Liver (tissue), 9 donors: ENCODE results near the gene NGRN. TPM values are rescaled to one million over a fixed set of nuclear protein-coding genes. Genes with fewer than 3 reads are reported as not detected.

ENCODE experiments used
- DNase-seq: peaks from one replicate; pipeline ENCODE4 v3.0.0-alpha.2; 2017; ENCODE audit warnings: low spot score
- H3K27ac ChIP-seq, 2 donors: one replicate each; pipeline ENCODE4 v1.7.0; 2013; ENCODE audit warnings: inconsistent platforms in 2 of 2, low read length in 2 of 2, control low read depth in 1 of 2, low read depth in 1 of 2, mild to moderate bottlenecking in 1 of 2
- H3K27me3 ChIP-seq, 4 donors: one replicate each; pipeline versions ENCODE4 v1.6.1 to v1.7.0; 2013; ENCODE audit warnings: low read length in 3 of 4, inconsistent platforms in 1 of 4, mild to moderate bottlenecking in 1 of 4, moderate library complexity in 1 of 4; ENCODE audit not compliant: control insufficient read depth in 4 of 4, insufficient read depth in 4 of 4
- H3K36me3 ChIP-seq, 4 donors: one replicate each; pipeline versions ENCODE4 v1.6.1 to v1.7.0; 2013; ENCODE audit warnings: low read length in 3 of 4, mild to moderate bottlenecking in 3 of 4, low read depth in 1 of 4, moderate library complexity in 1 of 4; ENCODE audit not compliant: control insufficient read depth in 4 of 4, insufficient read depth in 3 of 4
- H3K4me1 ChIP-seq, 4 donors: one replicate each; pipeline versions ENCODE4 v1.6.1 to v1.7.0; 2013; ENCODE audit warnings: low read length in 3 of 4, mild to moderate bottlenecking in 3 of 4, moderate library complexity in 1 of 4; ENCODE audit not compliant: control insufficient read depth in 4 of 4, insufficient read depth in 4 of 4
- H3K4me3 ChIP-seq, 3 donors: one replicate each; pipeline versions ENCODE4 v1.6.1 to v1.7.0; 2013; ENCODE audit warnings: low read length in 3 of 3, control low read depth in 1 of 3, low read depth in 1 of 3, mild to moderate bottlenecking in 1 of 3
- H3K9ac ChIP-seq, 2 donors: one replicate each; pipeline ENCODE4 v1.7.0; 2013; ENCODE audit warnings: low read length in 2 of 2, mild to moderate bottlenecking in 2 of 2, moderate library complexity in 2 of 2, control low read depth in 1 of 2, low read depth in 1 of 2
- H3K9me3 ChIP-seq, 4 donors: one replicate each; pipeline versions ENCODE4 v1.6.1 to v1.7.0; 2013; ENCODE audit warnings: low read length in 3 of 4; ENCODE audit not compliant: control insufficient read depth in 4 of 4
- CTCF ChIP-seq: fragments of 150-350 bp; IDR thresholded peaks from 2 replicates; pipeline ENCODE4 v1.5.1; 2017; ENCODE audit warnings: improper control_type of control experiment, low read depth, low read length; ENCODE audit not compliant: missing input control
- EGR1 ChIP-seq, 2 donors: IDR thresholded peaks; 2 replicates each; pipeline ENCODE4 v1.6.1; 2016 to 2018; ENCODE audit warnings: antibody characterized with exemption in 2 of 2, low read depth in 2 of 2
- FOXA2 ChIP-seq: IDR thresholded peaks from 2 replicates; pipeline ENCODE4 v1.6.1; 2016; ENCODE audit warnings: antibody characterized with exemption
- GABPA ChIP-seq, 2 donors: IDR thresholded peaks in 1 of 2; conservative IDR thresholded peaks in 1 of 2; 2 replicates each; pipeline ENCODE4 v1.6.1; 2016; ENCODE audit warnings: antibody characterized with exemption in 2 of 2, mild to moderate bottlenecking in 1 of 2, moderate library complexity in 1 of 2
- HNF4A ChIP-seq, 2 donors: conservative IDR thresholded peaks; 2 replicates each; pipeline ENCODE4 v1.6.1; 2016; ENCODE audit warnings: antibody characterized with exemption in 2 of 2, mild to moderate bottlenecking in 2 of 2
- HNF4G ChIP-seq: IDR thresholded peaks from 2 replicates; pipeline ENCODE4 v1.6.1; 2016; ENCODE audit warnings: antibody characterized with exemption
- JUND ChIP-seq, 2 donors: IDR thresholded peaks; 2 replicates each; pipeline ENCODE4 v1.6.1; 2016; ENCODE audit warnings: antibody characterized with exemption in 2 of 2
- RXRA ChIP-seq, 2 donors: IDR thresholded peaks; 2 replicates each; pipeline ENCODE4 v1.6.1; 2017 to 2018; ENCODE audit warnings: antibody characterized with exemption in 2 of 2, mild to moderate bottlenecking in 1 of 2
- SP1 ChIP-seq: IDR thresholded peaks from 2 replicates; pipeline ENCODE4 v1.6.1; 2018; ENCODE audit warnings: antibody characterized with exemption, mild to moderate bottlenecking
- YY1 ChIP-seq: IDR thresholded peaks from 2 replicates; pipeline ENCODE4 v1.6.1; 2016; ENCODE audit warnings: antibody characterized with exemption, mild to moderate bottlenecking
- WGBS: extraction: QIAGEN DNeasy Blood & Tissue Kit; methylation state at CpG from one replicate; pipeline ENCODE4 v1.1.7; 2013; 5-methylcytosine and 5-hydroxymethylcytosine counted together
- polyA plus RNA-seq, 2 donors: library from polyadenylated mRNA; stranded (reverse) in 1 of 2; unstranded in 1 of 2; fragments of 200-250 nt in 1 of 2; fragments of >200 nt in 1 of 2; fragmentation: Nextera tagmentation in 1 of 2; extraction: Ambion mirVana in 1 of 2; gene quantifications; one replicate each; pipeline versions ENCODE4 v1.2.1 to v1.2.3, GENCODE V29; 2013 to 2015
- total RNA-seq, 2 donors: library from RNA; depleted of rRNA; stranded (reverse); fragments of >200 nt; gene quantifications; one replicate each; pipeline ENCODE4 v1.2.3, GENCODE V29; 2014
- TF ChIP-seq, protein P1 (sequence below): IDR thresholded peaks from 2 replicates; pipeline ENCODE4 v1.6.1; 2016; ENCODE audit warnings: antibody characterized with exemption
- TF ChIP-seq, protein P2 (sequence below): IDR thresholded peaks from 2 replicates; pipeline ENCODE4 v1.6.1; 2016; ENCODE audit warnings: antibody characterized with exemption, mild to moderate bottlenecking
- TF ChIP-seq, protein P3 (sequence below): IDR thresholded peaks from 2 replicates; pipeline ENCODE4 v1.6.1; 2016; ENCODE audit warnings: antibody characterized with exemption
- TF ChIP-seq, protein P4 (sequence below): IDR thresholded peaks from 2 replicates; pipeline ENCODE4 v1.6.1; 2016; ENCODE audit warnings: antibody characterized with exemption
- donor health status: healthy.
- donor health status: healthy.
- donor health status: healthy.
- donor health status: healthy.
- donor health status: healthy.

Gene NGRN
- total and polyA plus RNA-seq, 4 donors, result 22.8 to 26.6 (median 24.9) TPM

- Histone ChIP-seq H3K4me3 (no peak overlapping the region), H3K27me3 (no peaks in the 10 kb centered on the region), H3K9me3 (no peaks in the 10 kb centered on the region), H3K9ac (no peak overlapping the region), H3K36me3 (peaks cover 22 to 55% (median 42%) of the 10 kb centered on the region in 4 donors), H3K4me1 (peaks cover 0 to 13% (median 8%) of the 10 kb centered on the region in 4 donors), H3K27ac (no peak overlapping the region)
- DNase-seq, result no peak
- WGBS, result 95% methylated on average over 22 of the region's 22 CpGs
- TF ChIP-seq FOXA2 (no peak), HNF4A (conservative IDR thresholded peaks at IDR 0.05) (no peak), SP1 (no peak), GABPA (IDR thresholded peaks at IDR 0.05 in 1 of 2, conservative IDR thresholded peaks at IDR 0.05 in 1 of 2) (no peak), CTCF (no peak), JUND (IDR thresholded peaks at IDR 0.05) (no peak), HNF4G (no peak), EGR1 (IDR thresholded peaks at IDR 0.05; ENCODE audit: low read depth in 2 of 2) (no peak), RXRA (IDR thresholded peaks at IDR 0.05) (no peak)
- TF ChIP-seq, protein P1, sequence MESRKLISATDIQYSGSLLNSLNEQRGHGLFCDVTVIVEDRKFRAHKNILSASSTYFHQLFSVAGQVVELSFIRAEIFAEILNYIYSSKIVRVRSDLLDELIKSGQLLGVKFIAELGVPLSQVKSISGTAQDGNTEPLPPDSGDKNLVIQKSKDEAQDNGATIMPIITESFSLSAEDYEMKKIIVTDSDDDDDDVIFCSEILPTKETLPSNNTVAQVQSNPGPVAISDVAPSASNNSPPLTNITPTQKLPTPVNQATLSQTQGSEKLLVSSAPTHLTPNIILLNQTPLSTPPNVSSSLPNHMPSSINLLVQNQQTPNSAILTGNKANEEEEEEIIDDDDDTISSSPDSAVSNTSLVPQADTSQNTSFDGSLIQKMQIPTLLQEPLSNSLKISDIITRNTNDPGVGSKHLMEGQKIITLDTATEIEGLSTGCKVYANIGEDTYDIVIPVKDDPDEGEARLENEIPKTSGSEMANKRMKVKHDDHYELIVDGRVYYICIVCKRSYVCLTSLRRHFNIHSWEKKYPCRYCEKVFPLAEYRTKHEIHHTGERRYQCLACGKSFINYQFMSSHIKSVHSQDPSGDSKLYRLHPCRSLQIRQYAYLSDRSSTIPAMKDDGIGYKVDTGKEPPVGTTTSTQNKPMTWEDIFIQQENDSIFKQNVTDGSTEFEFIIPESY, result no peak
- TF ChIP-seq, protein P2, sequence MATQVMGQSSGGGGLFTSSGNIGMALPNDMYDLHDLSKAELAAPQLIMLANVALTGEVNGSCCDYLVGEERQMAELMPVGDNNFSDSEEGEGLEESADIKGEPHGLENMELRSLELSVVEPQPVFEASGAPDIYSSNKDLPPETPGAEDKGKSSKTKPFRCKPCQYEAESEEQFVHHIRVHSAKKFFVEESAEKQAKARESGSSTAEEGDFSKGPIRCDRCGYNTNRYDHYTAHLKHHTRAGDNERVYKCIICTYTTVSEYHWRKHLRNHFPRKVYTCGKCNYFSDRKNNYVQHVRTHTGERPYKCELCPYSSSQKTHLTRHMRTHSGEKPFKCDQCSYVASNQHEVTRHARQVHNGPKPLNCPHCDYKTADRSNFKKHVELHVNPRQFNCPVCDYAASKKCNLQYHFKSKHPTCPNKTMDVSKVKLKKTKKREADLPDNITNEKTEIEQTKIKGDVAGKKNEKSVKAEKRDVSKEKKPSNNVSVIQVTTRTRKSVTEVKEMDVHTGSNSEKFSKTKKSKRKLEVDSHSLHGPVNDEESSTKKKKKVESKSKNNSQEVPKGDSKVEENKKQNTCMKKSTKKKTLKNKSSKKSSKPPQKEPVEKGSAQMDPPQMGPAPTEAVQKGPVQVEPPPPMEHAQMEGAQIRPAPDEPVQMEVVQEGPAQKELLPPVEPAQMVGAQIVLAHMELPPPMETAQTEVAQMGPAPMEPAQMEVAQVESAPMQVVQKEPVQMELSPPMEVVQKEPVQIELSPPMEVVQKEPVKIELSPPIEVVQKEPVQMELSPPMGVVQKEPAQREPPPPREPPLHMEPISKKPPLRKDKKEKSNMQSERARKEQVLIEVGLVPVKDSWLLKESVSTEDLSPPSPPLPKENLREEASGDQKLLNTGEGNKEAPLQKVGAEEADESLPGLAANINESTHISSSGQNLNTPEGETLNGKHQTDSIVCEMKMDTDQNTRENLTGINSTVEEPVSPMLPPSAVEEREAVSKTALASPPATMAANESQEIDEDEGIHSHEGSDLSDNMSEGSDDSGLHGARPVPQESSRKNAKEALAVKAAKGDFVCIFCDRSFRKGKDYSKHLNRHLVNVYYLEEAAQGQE, result no peak
- TF ChIP-seq, protein P3, sequence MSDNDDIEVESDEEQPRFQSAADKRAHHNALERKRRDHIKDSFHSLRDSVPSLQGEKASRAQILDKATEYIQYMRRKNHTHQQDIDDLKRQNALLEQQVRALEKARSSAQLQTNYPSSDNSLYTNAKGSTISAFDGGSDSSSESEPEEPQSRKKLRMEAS, result no peak
Measured at GRCh38 chr15:90223441-90224165, 41.9 kb upstream of the NGRN start.

DNA sequence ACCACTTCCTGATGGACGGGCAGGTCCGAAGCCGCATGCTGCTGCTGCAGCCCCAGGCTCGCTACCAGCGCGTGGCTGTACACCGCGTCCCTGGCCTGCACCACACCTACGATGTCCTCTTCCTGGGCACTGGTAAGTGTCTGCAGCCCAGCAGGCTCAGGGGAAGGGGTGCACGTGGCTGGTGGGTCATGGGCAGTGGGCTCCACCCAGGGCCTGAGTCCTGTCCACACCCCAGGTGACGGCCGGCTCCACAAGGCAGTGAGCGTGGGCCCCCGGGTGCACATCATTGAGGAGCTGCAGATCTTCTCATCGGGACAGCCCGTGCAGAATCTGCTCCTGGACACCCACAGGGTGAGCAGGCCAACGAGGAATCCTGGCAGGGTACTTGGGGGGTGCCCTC lies 40.4 kb upstream of the NGRN start:
- no peak for DNase-seq
- WGBS, result 95% methylated on average over 17 of the region's 17 CpGs
- Histone ChIP-seq H3K4me1 (peaks cover 1 to 22% (median 14%) of the 10 kb centered on the region in 4 donors), H3K9ac (no peak overlapping the region), H3K36me3 (peaks cover 28 to 66% (median 50%) of the 10 kb centered on the region in 4 donors), H3K9me3 (no peaks in the 10 kb centered on the region), H3K27me3 (no peaks in the 10 kb centered on the region), H3K27ac (no peak overlapping the region), H3K4me3 (no peak overlapping the region)
- no peak for TF ChIP-seq CTCF
- no peak for TF ChIP-seq YY1
- TF ChIP-seq, protein P2, result no peak
- no peak for TF ChIP-seq SP1
- TF ChIP-seq, protein P4, sequence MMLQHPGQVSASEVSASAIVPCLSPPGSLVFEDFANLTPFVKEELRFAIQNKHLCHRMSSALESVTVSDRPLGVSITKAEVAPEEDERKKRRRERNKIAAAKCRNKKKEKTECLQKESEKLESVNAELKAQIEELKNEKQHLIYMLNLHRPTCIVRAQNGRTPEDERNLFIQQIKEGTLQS, result no peak
- TF ChIP-seq, protein P1, result no peak
- no peak for TF ChIP-seq FOXA2
